Mesenchymal stem cell (in vitro differentiated cells and primary cell): Measurements from ENCODE around the gene TOX2.

Experiments used
- DNase-seq: peaks from one replicate; pipeline ENCODE4 v3.0.0-alpha.2; 2013
- H2AFZ ChIP-seq: one replicate; pipeline ENCODE4 v1.6.1; 2013; ENCODE audit warnings: low read depth, mild to moderate bottlenecking, control low read depth, inconsistent platforms, low read length, moderate library complexity
- H2AK5ac ChIP-seq: 2 replicates; pipeline ENCODE4 v1.6.1; 2013; ENCODE audit warnings: low read length, moderate library complexity, mild to moderate bottlenecking, inconsistent platforms; ENCODE audit not compliant: severe bottlenecking
- H2BK120ac ChIP-seq: one replicate; pipeline ENCODE4 v1.6.1; 2013; ENCODE audit warnings: low read depth, mild to moderate bottlenecking, inconsistent platforms, low read length, moderate library complexity
- H2BK12ac ChIP-seq, 2 experiments: one replicate each; pipeline ENCODE4 v1.6.1; 2013; ENCODE audit warnings: inconsistent platforms in 2 of 2, low read length in 2 of 2, mild to moderate bottlenecking in 2 of 2, moderate library complexity in 2 of 2, control low read depth in 1 of 2
- H2BK15ac ChIP-seq: one replicate; pipeline ENCODE4 v1.6.1; 2013; ENCODE audit warnings: mild to moderate bottlenecking, low read depth, inconsistent platforms; ENCODE audit not compliant: poor library complexity, severe bottlenecking
- H2BK5ac ChIP-seq: 2 replicates; pipeline ENCODE4 v1.6.1; 2013; ENCODE audit warnings: low read depth, mild to moderate bottlenecking, low read length, control low read depth, inconsistent platforms; ENCODE audit not compliant: poor library complexity, severe bottlenecking
- H3K14ac ChIP-seq, 2 experiments: one replicate each; pipeline ENCODE4 v1.6.1; 2013; ENCODE audit warnings: inconsistent platforms in 2 of 2, low read length in 2 of 2, control low read depth in 1 of 2, mild to moderate bottlenecking in 1 of 2, moderate library complexity in 1 of 2
- H3K18ac ChIP-seq, 2 experiments: one replicate each; pipeline ENCODE4 v1.6.1; 2013; ENCODE audit warnings: inconsistent platforms in 2 of 2, low read length in 2 of 2, control low read depth in 1 of 2, low read depth in 1 of 2, mild to moderate bottlenecking in 1 of 2
- H3K23ac ChIP-seq, 2 experiments: one replicate each; pipeline ENCODE4 v1.6.1; 2013; ENCODE audit warnings: inconsistent platforms in 2 of 2, low read length in 2 of 2, mild to moderate bottlenecking in 2 of 2, moderate library complexity in 2 of 2, control low read depth in 1 of 2
- H3K27ac ChIP-seq: 2 replicates; pipeline ENCODE4 v1.5.1; 2013; ENCODE audit warnings: mild to moderate bottlenecking, moderate library complexity, low read length, control low read depth, inconsistent platforms; ENCODE audit not compliant: poor library complexity, severe bottlenecking
- H3K27me3 ChIP-seq, 2 experiments: 2 replicates each; pipeline versions ENCODE4 v1.6.1 to v1.7.0; 2013; ENCODE audit warnings: low read length in 2 of 2, mild to moderate bottlenecking in 2 of 2, moderate library complexity in 2 of 2, control low read depth in 1 of 2, inconsistent platforms in 1 of 2; ENCODE audit not compliant: control insufficient read depth in 1 of 2, insufficient read depth in 1 of 2
- H3K36me3 ChIP-seq, 2 experiments: 2 replicates each; pipeline versions ENCODE4 v1.6.1 to v1.7.0; 2013; ENCODE audit warnings: low read length in 2 of 2, control low read depth in 1 of 2, inconsistent platforms in 1 of 2, low read depth in 1 of 2, mild to moderate bottlenecking in 1 of 2; ENCODE audit not compliant: insufficient read depth in 2 of 2, control insufficient read depth in 1 of 2
- H3K4ac ChIP-seq, 2 experiments: one replicate each; pipeline ENCODE4 v1.6.1; 2013; ENCODE audit warnings: inconsistent platforms in 2 of 2, low read length in 2 of 2, mild to moderate bottlenecking in 2 of 2, moderate library complexity in 2 of 2, control low read depth in 1 of 2, low read depth in 1 of 2
- H3K4me1 ChIP-seq: 2 replicates; pipeline ENCODE4 v1.6.1; 2013; ENCODE audit warnings: low read depth, low read length, control low read depth; ENCODE audit not compliant: control insufficient read depth, insufficient read depth
- H3K4me2 ChIP-seq: 2 replicates; pipeline ENCODE4 v1.6.1; 2013; ENCODE audit warnings: low read length, mild to moderate bottlenecking, inconsistent platforms; ENCODE audit not compliant: poor library complexity, severe bottlenecking
- H3K4me3 ChIP-seq, 2 experiments: 2 replicates each; pipeline versions ENCODE4 v1.5.1 to v1.7.0; 2013; ENCODE audit warnings: low read length in 2 of 2, mild to moderate bottlenecking in 2 of 2, control low read depth in 1 of 2, low read depth in 1 of 2; ENCODE audit not compliant: insufficient read depth in 1 of 2
- H3K79me1 ChIP-seq: replicated peaks from 2 replicates; pipeline ENCODE4 v1.6.1; 2013; ENCODE audit warnings: mild to moderate bottlenecking, control low read depth, low read length, inconsistent platforms; ENCODE audit not compliant: poor library complexity, severe bottlenecking
- H3K9ac ChIP-seq: 2 replicates; pipeline ENCODE4 v1.7.0; 2013; ENCODE audit warnings: mild to moderate bottlenecking, low read length, moderate library complexity
- H3K9me3 ChIP-seq: 2 replicates; pipeline ENCODE4 v1.7.0; 2013; ENCODE audit warnings: mild to moderate bottlenecking, low read length; ENCODE audit not compliant: control insufficient read depth
- H4K8ac ChIP-seq: one replicate; pipeline ENCODE4 v1.6.1; 2013; ENCODE audit warnings: inconsistent platforms, mild to moderate bottlenecking, low read length, moderate library complexity
- H4K91ac ChIP-seq: one replicate; pipeline ENCODE4 v1.6.1; 2013; ENCODE audit warnings: mild to moderate bottlenecking, low read length, inconsistent platforms
- WGBS: methylation state at CpG from one replicate; pipeline ENCODE4 v1.1.7; 2013; ENCODE audit warnings: mixed read lengths; 5-methylcytosine and 5-hydroxymethylcytosine counted together

The TOX2 gene

DNA sequence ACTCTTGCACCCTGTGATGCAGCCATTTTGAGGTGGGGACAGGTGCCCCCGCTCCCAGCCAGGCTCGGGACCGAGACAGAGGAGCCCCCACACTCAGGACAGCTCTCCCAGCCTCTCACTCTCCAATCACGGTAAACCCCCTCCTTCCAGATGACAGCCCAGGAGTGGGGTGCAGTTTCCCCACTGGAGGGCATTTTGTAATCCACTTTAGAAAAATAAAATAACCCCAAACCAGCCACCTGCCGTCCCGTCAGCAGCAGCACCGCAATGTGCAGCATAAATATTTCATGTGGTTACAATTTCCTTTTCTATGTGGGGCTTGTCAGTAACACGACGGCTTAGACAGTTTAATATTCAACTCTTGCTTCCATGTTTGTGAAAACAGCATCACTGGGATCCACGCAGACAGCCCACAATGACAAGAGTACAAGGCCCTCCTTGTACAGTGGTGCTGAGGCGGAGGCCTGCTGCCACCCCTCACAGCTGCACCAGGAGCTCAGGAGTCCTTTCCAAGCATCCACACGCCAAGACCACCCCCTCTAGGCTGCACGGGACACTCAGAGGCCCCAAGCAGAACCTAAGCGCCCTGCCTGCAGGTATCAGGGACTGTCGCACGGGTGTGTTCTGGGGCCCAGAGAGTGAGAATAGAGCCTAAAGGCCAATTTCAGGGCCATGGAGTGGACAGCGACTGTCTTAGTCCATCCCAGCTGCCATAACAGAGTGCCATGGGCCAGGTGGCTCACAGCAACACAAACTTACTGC, 155.7 kb downstream of the TOX2 start:
- H2BK5ac ChIP-seq, result no peak overlapping the region
- no peak overlapping the region for H3K23ac ChIP-seq
- no peak overlapping the region for H3K27ac ChIP-seq
- H4K91ac ChIP-seq, result no peak overlapping the region
- no peak for DNase-seq
- no peak overlapping the region for H3K4me3 ChIP-seq
- no peaks in the 10 kb centered on the region for H3K79me1 ChIP-seq
- no peaks in the 10 kb centered on the region for H3K9me3 ChIP-seq
- H3K18ac ChIP-seq, result no peak overlapping the region
- peaks cover 29 to 49% of the 10 kb centered on the region in 2 experiments for H3K27me3 ChIP-seq
- no peak overlapping the region for H4K8ac ChIP-seq
- H2AK5ac ChIP-seq, result no peak overlapping the region
- no peak overlapping the region for H3K4me2 ChIP-seq
- H2BK12ac ChIP-seq, result no peak overlapping the region
- WGBS, result 95% methylated on average over 15 of the region's 17 CpGs
- no peak overlapping the region for H2AFZ ChIP-seq
- H2BK15ac ChIP-seq, result no peak overlapping the region
- H2BK120ac ChIP-seq, result no peak overlapping the region
- H3K9ac ChIP-seq, result no peak overlapping the region
- H3K36me3 ChIP-seq, result no peaks in the 10 kb centered on the region
- no peak overlapping the region for H3K4ac ChIP-seq
- H3K14ac ChIP-seq, result no peak overlapping the region
- H3K4me1 ChIP-seq, result peaks cover 2% of the 10 kb centered on the region

- no peak overlapping the region for H4K91ac ChIP-seq
- no peak overlapping the region for H2BK120ac ChIP-seq
- peaks cover 31 to 49% of the 10 kb centered on the region in 2 experiments for H3K27me3 ChIP-seq
- H2AFZ ChIP-seq, result no peak overlapping the region
- H3K4me3 ChIP-seq, result no peak overlapping the region
- no peak overlapping the region for H3K4me2 ChIP-seq
- H3K36me3 ChIP-seq, result no peaks in the 10 kb centered on the region
- 94% methylated on average over 10 of the region's 10 CpGs for WGBS
- no peak overlapping the region for H4K8ac ChIP-seq
- H3K14ac ChIP-seq, result no peak overlapping the region
- no peak overlapping the region for H3K18ac ChIP-seq
- H2BK12ac ChIP-seq, result no peak overlapping the region
- H3K79me1 ChIP-seq, result no peaks in the 10 kb centered on the region
- no peaks in the 10 kb centered on the region for H3K9me3 ChIP-seq
- H3K23ac ChIP-seq, result no peak overlapping the region
- H2AK5ac ChIP-seq, result no peak overlapping the region
- H3K4me1 ChIP-seq, result peaks cover 2% of the 10 kb centered on the region
- H3K27ac ChIP-seq, result no peak overlapping the region
- H2BK15ac ChIP-seq, result no peak overlapping the region
- no peak overlapping the region for H3K9ac ChIP-seq
- peak overlapping the region in 1 of 2 experiments; percentile 13 for H3K4ac ChIP-seq
- no peak for DNase-seq
- no peak overlapping the region for H2BK5ac ChIP-seq
Observed at GRCh38 chr20:44071057-44071456, 156.4 kb downstream of the TOX2 start.

DNA sequence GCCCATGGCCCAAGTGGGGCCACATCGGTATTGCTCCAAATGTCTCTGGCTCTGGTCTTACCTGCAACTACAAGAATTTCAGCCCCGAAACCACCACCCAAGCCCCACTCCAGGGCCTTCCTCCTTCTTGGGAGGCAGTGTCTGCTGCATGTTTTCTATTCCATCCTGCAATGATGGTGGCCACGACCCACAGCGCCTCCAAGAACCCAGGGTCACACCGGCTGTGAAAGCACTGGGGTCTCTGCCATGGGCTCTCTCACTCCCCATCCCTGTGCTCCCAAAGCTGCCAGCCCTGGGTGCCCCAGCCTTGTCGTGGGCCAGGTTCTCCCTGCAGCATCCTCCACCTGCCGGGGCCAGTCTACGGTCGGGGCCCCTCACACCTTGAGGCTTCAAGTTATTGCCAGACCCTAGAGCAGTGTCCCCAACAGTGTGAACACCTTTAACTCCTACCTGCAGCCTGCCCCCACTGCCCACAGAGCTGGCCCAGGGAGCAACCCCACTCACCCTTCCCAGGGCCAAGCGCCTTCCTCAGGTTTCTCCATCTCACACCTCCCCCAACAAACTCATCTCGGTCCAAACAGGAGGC, 157.0 kb downstream of the TOX2 start:
- WGBS, result 93% methylated on average over 11 of the region's 11 CpGs
- DNase-seq, result no peak
- H4K8ac ChIP-seq, result no peak overlapping the region

GRCh38 chr20:44072384-44072783, 157.7 kb downstream of the TOX2 start:
- no peak overlapping the region for H4K91ac ChIP-seq
- H3K36me3 ChIP-seq, result no peaks in the 10 kb centered on the region
- H2BK120ac ChIP-seq, result no peak overlapping the region
- WGBS, result 74% methylated on average over 4 of the region's 6 CpGs
- peaks cover 2% of the 10 kb centered on the region for H3K4me1 ChIP-seq
- no peaks in the 10 kb centered on the region for H3K79me1 ChIP-seq
- H3K4me3 ChIP-seq, result no peak overlapping the region
- H3K4ac ChIP-seq, result no peak overlapping the region
- H3K4me2 ChIP-seq, result no peak overlapping the region
- H3K23ac ChIP-seq, result no peak overlapping the region
- no peak overlapping the region for H2BK5ac ChIP-seq
- no peak overlapping the region for H3K9ac ChIP-seq
- no peak overlapping the region for H3K18ac ChIP-seq
- DNase-seq, result no peak
- H2AK5ac ChIP-seq, result no peak overlapping the region
- H2AFZ ChIP-seq, result no peak overlapping the region
- peaks cover 31 to 39% of the 10 kb centered on the region in 2 experiments for H3K27me3 ChIP-seq
- H2BK12ac ChIP-seq, result no peak overlapping the region
- no peak overlapping the region for H2BK15ac ChIP-seq
- no peak overlapping the region for H3K14ac ChIP-seq
- H3K9me3 ChIP-seq, result no peaks in the 10 kb centered on the region
- H4K8ac ChIP-seq, result no peak overlapping the region
- H3K27ac ChIP-seq, result no peak overlapping the region

More for the DNA sequence above, 157.0 kb downstream of the TOX2 start:
- Histone ChIP-seq H3K14ac (no peak overlapping the region), H3K9me3 (no peaks in the 10 kb centered on the region), H3K36me3 (no peaks in the 10 kb centered on the region), H3K4me1 (peaks cover 2% of the 10 kb centered on the region), H4K91ac (no peak overlapping the region), H3K79me1 (no peaks in the 10 kb centered on the region), H3K23ac (no peak overlapping the region), H3K27ac (no peak overlapping the region), H2BK12ac (no peak overlapping the region), H3K18ac (no peak overlapping the region), H2AFZ (no peak overlapping the region), H2BK15ac (no peak overlapping the region), H2BK120ac (no peak overlapping the region), H3K4ac (peak overlapping the region in 1 of 2 experiments; percentile 13), H3K27me3 (peaks cover 31 to 46% of the 10 kb centered on the region in 2 experiments), H2AK5ac (no peak overlapping the region), H3K4me3 (no peak overlapping the region), H3K9ac (no peak overlapping the region), H2BK5ac (no peak overlapping the region), H3K4me2 (no peak overlapping the region)
